Colonic mucosa (tissue), 4 donors: Measurements from ENCODE around the gene B3GNT5. TPM values are rescaled to one million over a fixed set of nuclear protein-coding genes. Genes with fewer than 3 reads are reported as not detected.

ENCODE experiments used
- DNase-seq: peaks from one replicate; pipeline ENCODE4 v3.0.0-alpha.2; 2020
- H3K27ac ChIP-seq: fragments of 200-600 bp; one replicate; pipeline ENCODE4 v1.8.0; 2021
- H3K27me3 ChIP-seq: fragments of 200-600 bp; one replicate; pipeline ENCODE4 v1.8.0; 2021
- H3K36me3 ChIP-seq: fragments of 200-600 bp; one replicate; pipeline ENCODE4 v1.8.0; 2021
- H3K4me1 ChIP-seq: fragments of 200-600 bp; one replicate; pipeline ENCODE4 v1.8.0; 2021; ENCODE audit warnings: mild to moderate bottlenecking
- H3K4me3 ChIP-seq: fragments of 200-600 bp; one replicate; pipeline ENCODE4 v1.8.0; 2021
- H3K9ac ChIP-seq, 2 donors: one replicate each; pipeline ENCODE4 v1.7.0; 2013; ENCODE audit warnings: control low read depth in 2 of 2, low read depth in 2 of 2, low read length in 2 of 2
- H3K9me3 ChIP-seq: fragments of 200-600 bp; one replicate; pipeline ENCODE4 v1.8.0; 2021
- intact Hi-C: fragments of 100-400 bp; cut with DNase I; formaldehyde crosslinking; loops from one replicate; pipeline ENCODE4 v1.14.1; 2022
- total RNA-seq, 2 donors: library from RNA; stranded (reverse); fragmentation: NEBNext Ultra II Directional in 1 of 2; extraction: Animal tissue kit (Norgen Biotek cat#: 25700) in 1 of 2; gene quantifications; one replicate each; pipeline ENCODE4 v1.2.1, GENCODE V29; 2021
- TF ChIP-seq, protein P1 (sequence below): fragments of 200-600 bp; IDR thresholded peaks from one replicate; pipeline ENCODE4 v1.8.0; 2022; ENCODE audit warnings: antibody characterized with exemption, mild to moderate bottlenecking
- donor health status: healthy.
- donor health status: DM: no; HTN: no; CAD: no.
- donor health status: DM: no; HTN: no; CAD: no.

Gene B3GNT5
- total RNA-seq, 2 donors from 2014 or later = 43.1 to 108 TPM

DNA sequence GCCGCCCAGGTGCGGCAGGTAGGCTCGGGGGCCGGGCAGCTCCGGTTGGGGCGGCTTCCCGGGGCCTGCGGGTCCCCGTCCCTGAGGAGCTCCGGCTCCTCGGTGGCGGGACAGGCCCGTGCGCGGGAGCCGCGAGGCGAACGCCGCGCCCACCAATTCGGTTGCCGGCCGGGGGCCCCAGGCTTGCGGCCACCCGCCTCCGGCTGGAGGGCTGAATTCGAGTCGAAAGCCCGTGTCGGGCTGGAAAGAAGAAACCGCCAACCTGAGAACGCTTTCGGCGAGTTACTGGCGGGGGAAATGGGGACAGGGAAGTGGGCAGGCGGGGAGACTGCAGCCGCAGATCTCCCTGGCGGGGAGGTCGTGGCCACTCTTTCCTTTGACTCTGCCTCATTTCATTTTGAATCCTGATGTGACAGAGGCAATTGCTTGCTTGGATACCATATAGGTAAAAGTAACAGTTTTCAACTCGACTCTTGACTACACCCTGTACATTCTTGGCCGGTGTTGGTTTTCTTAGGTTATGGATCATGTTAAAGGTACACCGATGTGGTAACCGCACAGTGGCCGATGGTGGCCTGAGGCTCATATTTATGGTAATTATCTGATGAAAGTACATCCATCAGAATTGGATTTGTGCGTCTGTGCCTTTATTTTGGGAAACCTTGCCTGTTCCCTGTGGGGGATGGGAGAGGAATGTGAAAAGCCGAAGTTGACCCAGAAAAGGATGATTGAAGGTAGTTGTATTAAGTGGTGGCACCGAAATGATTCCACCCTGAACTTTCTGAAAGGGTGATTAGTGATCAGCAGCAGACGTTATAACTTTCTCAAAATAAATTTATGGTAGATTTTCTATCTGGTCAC is 1.7 kb downstream of the B3GNT5 start:
- peaks cover 5% of the 10 kb centered on the region for H3K4me1 ChIP-seq
- peak overlapping the region; percentile 94 to 98 for H3K9ac ChIP-seq
- intact Hi-C loops = no loop called here
- H3K9me3 ChIP-seq = no peaks in the 10 kb centered on the region
- peak overlapping the region; percentile 78 for H3K27ac ChIP-seq
- TF ChIP-seq, protein P1, sequence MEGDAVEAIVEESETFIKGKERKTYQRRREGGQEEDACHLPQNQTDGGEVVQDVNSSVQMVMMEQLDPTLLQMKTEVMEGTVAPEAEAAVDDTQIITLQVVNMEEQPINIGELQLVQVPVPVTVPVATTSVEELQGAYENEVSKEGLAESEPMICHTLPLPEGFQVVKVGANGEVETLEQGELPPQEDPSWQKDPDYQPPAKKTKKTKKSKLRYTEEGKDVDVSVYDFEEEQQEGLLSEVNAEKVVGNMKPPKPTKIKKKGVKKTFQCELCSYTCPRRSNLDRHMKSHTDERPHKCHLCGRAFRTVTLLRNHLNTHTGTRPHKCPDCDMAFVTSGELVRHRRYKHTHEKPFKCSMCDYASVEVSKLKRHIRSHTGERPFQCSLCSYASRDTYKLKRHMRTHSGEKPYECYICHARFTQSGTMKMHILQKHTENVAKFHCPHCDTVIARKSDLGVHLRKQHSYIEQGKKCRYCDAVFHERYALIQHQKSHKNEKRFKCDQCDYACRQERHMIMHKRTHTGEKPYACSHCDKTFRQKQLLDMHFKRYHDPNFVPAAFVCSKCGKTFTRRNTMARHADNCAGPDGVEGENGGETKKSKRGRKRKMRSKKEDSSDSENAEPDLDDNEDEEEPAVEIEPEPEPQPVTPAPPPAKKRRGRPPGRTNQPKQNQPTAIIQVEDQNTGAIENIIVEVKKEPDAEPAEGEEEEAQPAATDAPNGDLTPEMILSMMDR = no peak
- H3K36me3 ChIP-seq = no peaks in the 10 kb centered on the region
- peak; percentile 40 for DNase-seq
- peak overlapping the region; percentile 75 for H3K4me3 ChIP-seq
- H3K27me3 ChIP-seq = no peaks in the 10 kb centered on the region

DNA sequence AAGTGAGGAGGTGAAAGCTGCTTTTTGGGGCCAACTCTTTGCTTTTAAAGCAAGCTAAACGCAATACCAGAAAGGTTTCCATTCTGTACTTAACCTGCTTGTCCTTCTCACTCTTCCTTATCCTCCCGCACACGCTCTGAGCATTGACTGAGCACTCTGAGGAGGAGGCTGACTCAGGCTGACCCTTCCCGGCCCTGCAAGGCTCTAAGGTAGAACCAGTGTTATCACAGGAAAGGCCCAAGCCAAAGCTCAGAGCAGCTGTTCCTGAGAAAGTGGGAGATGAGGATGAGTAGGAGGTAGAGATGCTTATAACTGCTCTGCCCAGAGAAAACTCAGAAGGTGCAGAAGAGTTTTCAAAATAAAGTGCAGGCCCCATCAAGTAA is 2.3 kb downstream of the B3GNT5 start:
- H3K4me3 ChIP-seq = peak overlapping the region; percentile 75
- peak overlapping the region; percentile 78 for H3K27ac ChIP-seq
- peak overlapping the region; percentile 94 to 98 for H3K9ac ChIP-seq
- no peaks in the 10 kb centered on the region for H3K27me3 ChIP-seq
- intact Hi-C loops = no loop called here
- H3K9me3 ChIP-seq = no peaks in the 10 kb centered on the region
- peak; percentile 35 for DNase-seq
- H3K4me1 ChIP-seq = peaks cover 5% of the 10 kb centered on the region
- H3K36me3 ChIP-seq = no peaks in the 10 kb centered on the region
- TF ChIP-seq, protein P1 = no peak

DNA sequence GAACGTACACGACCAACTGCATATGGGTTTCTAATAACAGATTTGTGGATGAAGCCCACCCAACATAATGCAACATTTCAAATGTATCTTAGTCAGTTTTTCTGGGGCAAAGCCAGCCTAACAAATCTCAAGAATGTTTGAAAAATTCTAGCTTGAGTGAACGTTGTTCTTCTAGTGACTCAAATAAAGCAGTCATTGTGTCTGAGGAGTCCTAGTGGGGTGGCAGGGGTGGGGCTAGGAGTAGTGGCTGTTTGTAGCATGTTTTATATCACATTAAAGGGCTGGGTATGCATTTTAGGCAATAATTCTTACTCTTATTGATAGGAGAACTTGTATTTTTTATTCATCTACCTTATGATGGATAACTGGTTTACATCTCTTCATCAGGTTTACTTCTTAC is 6.0 kb downstream of the B3GNT5 start:
- no peaks in the 10 kb centered on the region for H3K27me3 ChIP-seq
- no peaks in the 10 kb centered on the region for H3K9me3 ChIP-seq
- TF ChIP-seq, protein P1 = no peak
- no peaks in the 10 kb centered on the region for H3K36me3 ChIP-seq
- intact Hi-C loops = no loop called here
- DNase-seq = peak; percentile 40
- H3K4me1 ChIP-seq = peaks cover 11% of the 10 kb centered on the region
- no peak overlapping the region for H3K4me3 ChIP-seq
- H3K27ac ChIP-seq = peak overlapping the region; percentile 71
- H3K9ac ChIP-seq = peak overlapping the region in 1 of 2 donors; percentile 38

DNA sequence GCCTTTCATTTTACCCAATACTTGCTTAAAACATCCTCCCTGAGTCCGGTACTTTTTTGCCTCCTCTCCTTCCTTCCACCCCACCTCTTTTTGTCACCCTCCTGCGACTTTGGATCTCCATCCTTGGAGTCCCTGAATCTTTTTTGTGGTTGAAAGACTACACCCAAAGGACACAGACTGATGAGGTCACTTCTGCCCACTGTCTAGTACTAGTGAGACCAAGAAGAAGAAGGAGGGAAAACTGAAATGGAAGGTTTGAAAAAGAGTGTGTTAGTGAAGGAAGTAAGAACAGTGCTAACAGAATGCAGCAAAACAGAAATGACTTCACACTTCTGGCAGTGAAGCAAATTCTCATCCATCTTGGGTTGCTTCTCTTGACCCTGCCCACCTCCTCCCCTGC is 6.6 kb downstream of the B3GNT5 start:
- no peak for DNase-seq
- intact Hi-C loops = no loop called here
- TF ChIP-seq, protein P1 = no peak
- Histone ChIP-seq H3K27me3 (no peaks in the 10 kb centered on the region), H3K4me3 (no peak overlapping the region), H3K27ac (peak overlapping the region; percentile 71), H3K36me3 (no peaks in the 10 kb centered on the region), H3K9ac (peak overlapping the region; percentile 36 to 45), H3K4me1 (peaks cover 11% of the 10 kb centered on the region), H3K9me3 (no peaks in the 10 kb centered on the region)

DNA sequence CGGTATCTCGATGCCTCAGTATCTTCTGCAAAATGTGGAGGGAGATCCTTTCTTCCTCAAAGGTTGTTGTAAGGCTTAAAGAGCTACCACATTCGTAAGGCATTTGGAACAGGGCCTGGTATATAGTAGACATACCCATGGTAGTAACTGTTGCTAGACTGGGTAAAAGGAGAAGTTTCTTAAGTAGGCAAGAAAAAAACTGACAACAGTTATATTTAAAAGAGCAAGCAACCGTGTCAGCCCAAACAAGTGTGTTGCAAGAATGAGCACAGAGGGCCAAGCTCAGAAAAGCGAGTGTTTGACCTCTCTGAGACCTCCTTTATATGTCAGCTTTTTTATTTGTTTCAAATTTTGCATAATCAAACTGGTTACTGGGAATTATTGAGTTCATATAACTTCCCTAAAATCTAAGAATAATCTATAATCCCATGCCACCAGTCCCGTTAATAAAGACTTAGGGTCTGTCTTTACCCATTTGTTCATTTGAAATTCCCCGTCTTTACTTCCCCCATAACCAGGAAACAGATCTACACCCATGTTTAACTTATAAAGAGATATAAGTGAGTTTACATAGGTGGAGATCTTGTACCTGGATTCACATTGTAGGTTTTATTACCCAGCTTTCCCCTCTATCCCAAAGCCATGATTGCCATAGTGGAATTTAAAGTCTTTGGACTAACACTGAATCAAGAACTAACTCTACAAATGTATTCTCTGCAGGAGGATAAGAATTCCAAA is 7.3 kb downstream of the B3GNT5 start:
- Histone ChIP-seq H3K9ac (peak overlapping the region; percentile 36 to 45), H3K27me3 (no peaks in the 10 kb centered on the region), H3K4me3 (no peak overlapping the region), H3K36me3 (no peaks in the 10 kb centered on the region), H3K9me3 (no peaks in the 10 kb centered on the region), H3K27ac (peak overlapping the region; percentile 71), H3K4me1 (peaks cover 11% of the 10 kb centered on the region)
- TF ChIP-seq, protein P1 = no peak
- intact Hi-C loops = no loop called here
- peak; percentile 30 for DNase-seq
